Pons (tissue), 1 donor: Measurements from ENCODE around the gene DICER1.

Experiments used
- DNase-seq: peaks from one replicate; pipeline ENCODE4 v3.0.0-alpha.2; 2016; ENCODE audit warnings: low spot score

Gene DICER1

GRCh38 chr14:95039993-95040348 is 117.4 kb downstream of the DICER1 start:
- DNase-seq: no peak

DNA sequence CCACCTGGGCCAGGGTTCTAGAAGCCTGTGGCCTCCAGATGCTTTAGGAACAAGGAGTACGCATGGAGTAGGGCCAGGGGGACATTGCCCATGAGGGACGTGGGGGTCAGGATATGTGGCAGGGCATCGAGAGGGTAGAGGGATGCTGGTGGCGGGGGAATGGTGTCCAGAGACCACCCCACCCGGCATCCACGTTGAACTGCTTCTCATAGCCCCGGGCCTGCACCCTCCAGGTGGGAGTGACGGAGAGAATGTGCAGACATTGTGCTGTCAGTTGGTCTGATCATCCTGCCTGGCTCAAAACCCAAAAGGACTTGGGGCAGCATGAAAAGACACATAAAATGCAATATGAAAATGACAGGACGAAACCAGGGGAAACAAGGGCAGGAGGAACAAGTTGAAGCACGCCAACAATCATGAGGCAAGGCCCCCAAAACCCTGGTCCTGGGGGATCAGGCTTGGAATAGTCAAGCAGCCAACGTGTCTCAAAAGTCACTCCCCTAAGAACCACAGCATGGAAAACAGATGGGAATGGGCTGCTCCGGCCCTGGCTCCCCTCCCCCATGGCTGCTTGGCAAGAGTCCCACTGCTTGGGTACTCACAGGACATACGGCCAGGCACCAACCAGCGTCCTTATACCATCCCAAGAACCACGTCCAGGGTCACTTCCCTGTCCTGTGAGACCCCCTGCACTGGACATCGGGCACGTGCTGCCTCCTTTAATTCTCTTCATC is 117.9 kb downstream of the DICER1 start:
- DNase-seq: no peak

DNA sequence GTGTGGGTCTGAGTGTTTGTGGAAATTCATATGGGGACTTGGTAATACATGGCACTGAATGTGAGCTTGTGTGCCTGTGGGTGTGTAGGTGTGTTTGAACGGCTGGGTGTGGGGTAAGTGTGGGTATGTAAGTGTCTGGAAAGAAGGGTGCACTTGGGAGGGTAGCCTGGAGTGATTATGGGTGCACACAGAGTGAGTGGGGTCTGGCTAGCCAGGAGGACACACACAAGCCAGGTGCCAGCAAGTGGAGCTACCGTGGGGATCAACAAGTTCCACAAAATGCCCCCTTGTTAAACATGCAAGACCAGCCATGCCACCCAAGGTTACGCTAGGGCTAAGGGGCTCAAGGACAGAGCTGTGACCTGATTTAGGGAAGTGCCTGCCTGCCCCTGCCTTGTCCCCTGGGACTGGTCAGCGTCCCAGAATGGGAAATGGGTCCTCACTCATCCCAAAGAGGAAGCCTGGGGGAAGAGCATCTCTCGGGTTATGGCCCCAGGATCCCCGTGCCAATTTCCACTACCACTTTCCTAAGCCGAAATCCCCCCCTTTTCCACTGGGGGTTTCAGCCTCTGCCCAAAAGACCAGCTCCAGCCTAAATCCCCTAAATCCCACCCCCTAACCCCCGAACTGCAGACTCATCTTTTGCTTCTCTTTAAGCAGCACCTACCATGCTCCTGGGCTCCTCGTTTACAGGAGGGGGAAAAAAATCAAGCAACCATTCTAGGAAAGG is 118.6 kb downstream of the DICER1 start:
- no peak for DNase-seq

DNA sequence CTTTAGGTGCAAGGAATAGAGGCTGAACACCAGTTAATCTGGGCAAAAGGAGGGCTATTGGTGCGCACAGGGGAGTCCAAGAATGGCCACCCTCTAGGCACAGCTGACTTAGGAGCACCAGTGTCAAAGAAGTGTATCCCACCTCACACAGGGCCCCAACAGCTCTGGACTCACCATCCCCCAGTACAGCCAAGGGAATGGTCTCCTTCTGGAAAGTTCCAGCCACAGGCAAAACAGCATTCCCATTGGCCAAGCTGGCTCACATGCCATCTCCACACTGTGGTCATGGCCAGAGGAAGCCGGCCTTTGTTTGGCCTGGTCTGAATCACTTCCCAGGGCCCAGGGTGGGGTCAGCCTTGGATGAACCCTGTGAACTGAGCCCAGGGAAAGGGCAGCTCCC is 120.1 kb downstream of the DICER1 start:
- no peak for DNase-seq
